Fibroblast of skin of back (primary cell): ENCODE data around the gene RBMXL3. TPM values are rescaled to one million over a fixed set of nuclear protein-coding genes. Genes with fewer than 3 reads are reported as not detected.
"Not testable (repeated sequence)": the region's sequence is repeated elsewhere in the genome, so short reads cannot be mapped to it uniquely, and the experiment has no call there.

Experiments used
- DNase-seq: peaks from one replicate; pipeline ENCODE4 v3.0.0-alpha.2; 2013
- polyA plus RNA-seq, 2 experiments: library from polyadenylated mRNA; unstranded; fragments of 120-200 nt; gene quantifications; one replicate each; pipeline ENCODE4 v1.2.1, GENCODE V29; 2013; ENCODE audit not compliant: insufficient read length in 2 of 2

The RBMXL3 gene
- polyA plus RNA-seq (2013, experiment 1 of 2; ENCODE audit: insufficient read length) = not detected
- polyA plus RNA-seq (2013, experiment 2 of 2; ENCODE audit: insufficient read length) = not detected

GRCh38 chrX:115189110-115189509 lies at the start of gene RBMXL3:
TSS of gene RBMXL3 (plus strand) at chrX:115189410. CDS start at chrX:115189442, 32 bp downstream.
- DNase-seq = no peak

- DNase-seq = no peak
These were observed 47.2 kb upstream of the RBMXL3 start for GRCh38 chrX:115142057-115142456.

GRCh38 chrX:115147220-115147619 lies 42.0 kb upstream of the RBMXL3 start:
- peak; percentile 4 for DNase-seq

- no peak for DNase-seq
These were observed 16.0 kb upstream of the RBMXL3 start for GRCh38 chrX:115173181-115173580.

GRCh38 chrX:115174548-115174947 lies 14.7 kb upstream of the RBMXL3 start:
- peak; percentile 22 for DNase-seq

- no peak for DNase-seq
These were observed 11.3 kb upstream of the RBMXL3 start for GRCh38 chrX:115177932-115178331.

GRCh38 chrX:115178473-115178872 lies 10.7 kb upstream of the RBMXL3 start:
- no peak for DNase-seq

- no peak for DNase-seq
These were observed 5.2 kb upstream of the RBMXL3 start for GRCh38 chrX:115183980-115184379.

- no peak for DNase-seq
These were observed 731 bp downstream of the RBMXL3 start for GRCh38 chrX:115189646-115190635.

- DNase-seq = no peak
These were observed 1.7 kb downstream of the RBMXL3 start for GRCh38 chrX:115190636-115191489.

- DNase-seq = no peak
These were observed 2.5 kb downstream of the RBMXL3 start for GRCh38 chrX:115191490-115192243.

GRCh38 chrX:115192244-115192700 lies 3.1 kb downstream of the RBMXL3 start:
- DNase-seq = no peak

- no peak for DNase-seq
These were observed 14.8 kb downstream of the RBMXL3 start for GRCh38 chrX:115204040-115204439.

GRCh38 chrX:115209547-115209946 lies 20.3 kb downstream of the RBMXL3 start:
- not testable (repeated sequence) for DNase-seq

GRCh38 chrX:115214151-115214550 lies 24.9 kb downstream of the RBMXL3 start:
- DNase-seq = no peak

- DNase-seq = no peak
These were observed 25.4 kb downstream of the RBMXL3 start for GRCh38 chrX:115214605-115215004.

GRCh38 chrX:115217346-115217745 lies 28.1 kb downstream of the RBMXL3 start:
- not testable (repeated sequence) for DNase-seq

- DNase-seq = peak; percentile 1
These were observed 37.7 kb downstream of the RBMXL3 start for GRCh38 chrX:115226929-115227328.

- no peak for DNase-seq
These were observed 40.3 kb downstream of the RBMXL3 start for GRCh38 chrX:115229337-115230003.

- no peak for DNase-seq
These were observed 43.8 kb downstream of the RBMXL3 start for GRCh38 chrX:115232933-115233496.
